HEK293 (cell line): ENCODE measurements around the gene SLC28A2.

ENCODE experiments used
- CTCF ChIA-PET: fragments of 350-600 bp; formaldehyde crosslinking; extraction: SDS; loops from one replicate; lab custom pipeline; 2021; ENCODE audit warnings: antibody characterized with exemption; lab: Yijun Ruan, JAX
- POLR2A ChIA-PET: fragments of 300-600 bp; formaldehyde crosslinking; extraction: SDS; loops from one replicate; lab custom pipeline; 2020; ENCODE audit warnings: antibody characterized with exemption, inconsistent platforms; lab: Yijun Ruan, JAX
- H3K27ac ChIP-seq: fragments of 200-500 bp; sonication (Bioruptor generic); 2 replicates; pipeline ENCODE4 v1.5.1; 2014; ENCODE audit warnings: low read depth, low read length, control low read depth, inconsistent platforms; ENCODE audit errors: extremely low read depth
- H3K36me3 ChIP-seq, 2 experiments: fragments of 200-500 bp in 1 of 2; sonication (Bioruptor generic) in 1 of 2; 1 replicate in 1 of 2; 2 replicates in 1 of 2; pipeline ENCODE4 v1.5.1; 2014 to 2017; ENCODE audit warnings: inconsistent platforms in 2 of 2, low read length in 2 of 2; ENCODE audit not compliant: control insufficient read depth in 2 of 2, insufficient read depth in 1 of 2
- H3K4me1 ChIP-seq: fragments of 200-500 bp; sonication (Bioruptor generic); 2 replicates; pipeline ENCODE4 v1.5.1; 2014; ENCODE audit warnings: mild to moderate bottlenecking, low read length, inconsistent platforms; ENCODE audit not compliant: control insufficient read depth, insufficient read depth
- H3K4me3 ChIP-seq: 2 replicates; pipeline ENCODE4 v1.5.1; 2011; ENCODE audit warnings: low read depth, mild to moderate bottlenecking, control low read depth, low read length, moderate library complexity
- H3K9me3 ChIP-seq: fragments of 200-500 bp; sonication (Bioruptor generic); 2 replicates; pipeline ENCODE4 v1.5.1; 2014; ENCODE audit warnings: low read depth, low read length, inconsistent platforms; ENCODE audit not compliant: control insufficient read depth, insufficient read depth
- KLF1 ChIP-seq: fragments of 450-650 bp; formaldehyde crosslinking; IDR thresholded peaks from 2 replicates; pipeline ENCODE4 v1.5.1; 2016; ENCODE audit warnings: missing biosample characterization, missing genetic modification characterization
- SCRT2 ChIP-seq: fragments of 450-650 bp; formaldehyde crosslinking; IDR thresholded peaks from 2 replicates; pipeline ENCODE4 v1.5.1; 2016; ENCODE audit warnings: missing biosample characterization, missing genetic modification characterization
- ZEB2 ChIP-seq: fragments of 450-650 bp; formaldehyde crosslinking; IDR thresholded peaks from 2 replicates; pipeline ENCODE4 v1.5.1; 2016; ENCODE audit warnings: missing biosample characterization, missing genetic modification characterization
- ZFP37 ChIP-seq: fragments of 450-650 bp; formaldehyde crosslinking; IDR thresholded peaks from 2 replicates; pipeline ENCODE4 v1.5.1; 2016; ENCODE audit warnings: missing biosample characterization, missing genetic modification characterization
- ZNF2 ChIP-seq: fragments of 450-650 bp; formaldehyde crosslinking; IDR thresholded peaks from 2 replicates; pipeline ENCODE4 v1.5.1; 2016; ENCODE audit warnings: missing biosample characterization, missing genetic modification characterization
- ZNF423 ChIP-seq: fragments of 450-650 bp; formaldehyde crosslinking; IDR thresholded peaks from 2 replicates; pipeline ENCODE4 v1.5.1; 2016; ENCODE audit warnings: missing biosample characterization, missing genetic modification characterization
- ZNF548 ChIP-seq: fragments of 450-650 bp; formaldehyde crosslinking; IDR thresholded peaks from 2 replicates; pipeline ENCODE4 v1.5.1; 2016; ENCODE audit warnings: missing biosample characterization, missing genetic modification characterization
- ZNF600 ChIP-seq: fragments of 450-650 bp; formaldehyde crosslinking; IDR thresholded peaks from 2 replicates; pipeline ENCODE4 v1.5.1; 2016; ENCODE audit warnings: missing biosample characterization, missing genetic modification characterization
- TF ChIP-seq, protein P1 (sequence below): fragments of 450-650 bp; formaldehyde crosslinking; IDR thresholded peaks from 2 replicates; pipeline ENCODE4 v1.5.1; 2016; ENCODE audit warnings: missing biosample characterization, missing genetic modification characterization
- TF ChIP-seq, protein P2 (sequence below): fragments of 450-650 bp; formaldehyde crosslinking; IDR thresholded peaks from 2 replicates; pipeline ENCODE4 v1.5.1; 2016; ENCODE audit warnings: missing biosample characterization, missing genetic modification characterization
- TF ChIP-seq, protein P3 (sequence below): fragments of 450-650 bp; formaldehyde crosslinking; IDR thresholded peaks from 2 replicates; pipeline ENCODE4 v1.5.1; 2016; ENCODE audit warnings: missing biosample characterization, missing genetic modification characterization
- TF ChIP-seq, protein P4 (sequence below): fragments of 450-650 bp; formaldehyde crosslinking; IDR thresholded peaks from 2 replicates; pipeline ENCODE4 v1.5.1; 2017; ENCODE audit warnings: missing biosample characterization, missing genetic modification characterization
- TF ChIP-seq, protein P5 (sequence below): fragments of 450-650 bp; formaldehyde crosslinking; IDR thresholded peaks from 2 replicates; pipeline ENCODE4 v1.5.1; 2016; ENCODE audit warnings: missing biosample characterization, missing genetic modification characterization
- TF ChIP-seq, protein P6 (sequence below): fragments of 450-650 bp; formaldehyde crosslinking; conservative IDR thresholded peaks from 2 replicates; pipeline ENCODE4 v1.5.1; 2016; ENCODE audit warnings: low read depth, missing biosample characterization, missing genetic modification characterization
- TF ChIP-seq, protein P7 (sequence below): fragments of 450-650 bp; IDR thresholded peaks from 2 replicates; pipeline ENCODE4 v1.5.1; 2018; ENCODE audit warnings: missing biosample characterization, mild to moderate bottlenecking, missing genetic modification characterization
- TF ChIP-seq, protein P8 (sequence below): fragments of 450-650 bp; formaldehyde crosslinking; IDR thresholded peaks from 2 replicates; pipeline ENCODE4 v1.5.0; 2017; ENCODE audit warnings: missing biosample characterization, missing genetic modification characterization, borderline replicate concordance

Gene SLC28A2, protein sequence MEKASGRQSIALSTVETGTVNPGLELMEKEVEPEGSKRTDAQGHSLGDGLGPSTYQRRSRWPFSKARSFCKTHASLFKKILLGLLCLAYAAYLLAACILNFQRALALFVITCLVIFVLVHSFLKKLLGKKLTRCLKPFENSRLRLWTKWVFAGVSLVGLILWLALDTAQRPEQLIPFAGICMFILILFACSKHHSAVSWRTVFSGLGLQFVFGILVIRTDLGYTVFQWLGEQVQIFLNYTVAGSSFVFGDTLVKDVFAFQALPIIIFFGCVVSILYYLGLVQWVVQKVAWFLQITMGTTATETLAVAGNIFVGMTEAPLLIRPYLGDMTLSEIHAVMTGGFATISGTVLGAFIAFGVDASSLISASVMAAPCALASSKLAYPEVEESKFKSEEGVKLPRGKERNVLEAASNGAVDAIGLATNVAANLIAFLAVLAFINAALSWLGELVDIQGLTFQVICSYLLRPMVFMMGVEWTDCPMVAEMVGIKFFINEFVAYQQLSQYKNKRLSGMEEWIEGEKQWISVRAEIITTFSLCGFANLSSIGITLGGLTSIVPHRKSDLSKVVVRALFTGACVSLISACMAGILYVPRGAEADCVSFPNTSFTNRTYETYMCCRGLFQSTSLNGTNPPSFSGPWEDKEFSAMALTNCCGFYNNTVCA

DNA sequence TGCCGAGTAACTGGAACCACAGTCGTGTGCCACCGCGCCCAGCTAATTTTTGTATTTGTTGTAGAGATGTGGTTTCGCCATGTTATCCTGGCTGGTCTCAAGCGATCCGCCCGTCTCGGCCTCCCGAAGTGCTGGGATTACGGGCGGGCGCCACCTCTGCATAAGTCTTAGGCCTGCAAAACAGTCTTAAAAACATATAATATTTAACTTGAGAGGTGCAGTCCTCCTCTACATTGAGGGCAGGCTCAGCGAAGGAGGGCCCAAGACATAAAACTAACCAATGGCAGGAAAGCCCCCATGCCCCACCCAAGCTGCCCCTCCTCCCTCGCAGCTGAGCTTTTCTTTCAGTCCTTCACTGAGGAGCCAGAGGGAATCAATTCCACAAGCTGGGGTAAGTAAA is at the start of gene SLC28A2:
SLC28A2 (plus strand) TSS at position 347 of the 400 bp plus-strand sequence. CDS start 982 bp downstream, outside the sequence.
- H3K27ac ChIP-seq: no peak within 1 kb of the TSS
- no peaks in the 10 kb centered on the region for H3K36me3 ChIP-seq
- no peaks in the 10 kb centered on the region for H3K9me3 ChIP-seq
- CTCF ChIA-PET: interaction anchor here (0.8 kb wide), 1 partner anchor 128 kb away, joined by 3 read pairs; no protein-coding TSS in a partner anchor
- no peak within 1 kb of the TSS for H3K4me3 ChIP-seq
- POLR2A ChIA-PET: no interaction called here
- H3K4me1 ChIP-seq: no peaks in the 10 kb centered on the region
- TF ChIP-seq KLF1 (tag by site-specific recombination): no peak
- TF ChIP-seq ZFP37 (tag by site-specific recombination): no peak
- TF ChIP-seq, protein P1, sequence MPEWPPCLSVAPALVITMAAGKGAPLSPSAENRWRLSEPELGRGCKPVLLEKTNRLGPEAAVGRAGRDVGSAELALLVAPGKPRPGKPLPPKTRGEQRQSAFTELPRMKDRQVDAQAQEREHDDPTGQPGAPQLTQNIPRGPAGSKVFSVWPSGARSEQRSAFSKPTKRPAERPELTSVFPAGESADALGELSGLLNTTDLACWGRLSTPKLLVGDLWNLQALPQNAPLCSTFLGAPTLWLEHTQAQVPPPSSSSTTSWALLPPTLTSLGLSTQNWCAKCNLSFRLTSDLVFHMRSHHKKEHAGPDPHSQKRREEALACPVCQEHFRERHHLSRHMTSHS (tag by site-specific recombination): no peak
- TF ChIP-seq ZNF548: no peak
- no peak for TF ChIP-seq ZEB2 (tag by site-specific recombination)
- TF ChIP-seq, protein P2, sequence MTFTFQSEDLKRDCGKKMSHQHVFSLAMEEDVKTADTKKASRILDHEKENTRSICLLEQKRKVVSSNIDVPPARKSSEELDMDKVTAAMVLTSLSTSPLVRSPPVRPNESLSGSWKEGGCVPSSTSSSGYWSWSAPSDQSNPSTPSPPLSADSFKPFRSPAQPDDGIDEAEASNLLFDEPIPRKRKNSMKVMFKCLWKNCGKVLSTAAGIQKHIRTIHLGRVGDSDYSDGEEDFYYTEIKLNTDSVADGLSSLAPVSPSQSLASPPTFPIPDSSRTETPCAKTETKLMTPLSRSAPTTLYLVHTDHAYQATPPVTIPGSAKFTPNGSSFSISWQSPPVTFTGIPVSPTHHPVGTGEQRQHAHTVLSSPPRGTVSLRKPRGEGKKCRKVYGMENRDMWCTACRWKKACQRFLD (tag by site-specific recombination): no peak
- no peak for TF ChIP-seq ZNF423 (tag by site-specific recombination)

DNA sequence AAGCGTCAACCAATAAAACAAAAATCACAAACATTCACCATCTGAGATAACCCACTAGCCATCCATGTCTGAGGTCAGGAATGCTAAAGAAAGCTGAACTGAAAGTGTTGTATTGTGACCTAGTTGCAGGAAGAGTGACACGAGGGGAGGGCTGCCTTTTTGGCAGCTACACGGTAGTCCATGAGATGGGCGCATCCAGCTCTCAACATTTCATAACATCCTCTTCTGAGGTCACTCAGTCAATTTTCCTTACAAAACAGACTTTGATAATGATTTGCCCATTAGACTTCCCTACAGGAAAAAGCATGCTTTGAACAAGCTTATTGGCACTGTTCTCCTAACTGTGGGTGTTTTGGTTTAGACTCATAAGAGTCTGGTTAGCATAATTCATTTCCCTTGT is 48.9 kb upstream of the SLC28A2 start:
- Histone ChIP-seq H3K4me1 (no peaks in the 10 kb centered on the region), H3K36me3 (no peaks in the 10 kb centered on the region), H3K4me3 (no peak overlapping the region), H3K9me3 (no peaks in the 10 kb centered on the region), H3K27ac (no peak overlapping the region)
- CTCF ChIA-PET: interaction anchor here (0.5 to 6.3 kb wide), 9 partner anchors 24 to 370 kb away, joined by 3 to 60 read pairs (median 3); a partner anchor contains a TSS
- POLR2A ChIA-PET: no interaction called here
- TF ChIP-seq, protein P3, sequence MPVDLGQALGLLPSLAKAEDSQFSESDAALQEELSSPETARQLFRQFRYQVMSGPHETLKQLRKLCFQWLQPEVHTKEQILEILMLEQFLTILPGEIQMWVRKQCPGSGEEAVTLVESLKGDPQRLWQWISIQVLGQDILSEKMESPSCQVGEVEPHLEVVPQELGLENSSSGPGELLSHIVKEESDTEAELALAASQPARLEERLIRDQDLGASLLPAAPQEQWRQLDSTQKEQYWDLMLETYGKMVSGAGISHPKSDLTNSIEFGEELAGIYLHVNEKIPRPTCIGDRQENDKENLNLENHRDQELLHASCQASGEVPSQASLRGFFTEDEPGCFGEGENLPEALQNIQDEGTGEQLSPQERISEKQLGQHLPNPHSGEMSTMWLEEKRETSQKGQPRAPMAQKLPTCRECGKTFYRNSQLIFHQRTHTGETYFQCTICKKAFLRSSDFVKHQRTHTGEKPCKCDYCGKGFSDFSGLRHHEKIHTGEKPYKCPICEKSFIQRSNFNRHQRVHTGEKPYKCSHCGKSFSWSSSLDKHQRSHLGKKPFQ: no peak
- TF ChIP-seq, protein P4, sequence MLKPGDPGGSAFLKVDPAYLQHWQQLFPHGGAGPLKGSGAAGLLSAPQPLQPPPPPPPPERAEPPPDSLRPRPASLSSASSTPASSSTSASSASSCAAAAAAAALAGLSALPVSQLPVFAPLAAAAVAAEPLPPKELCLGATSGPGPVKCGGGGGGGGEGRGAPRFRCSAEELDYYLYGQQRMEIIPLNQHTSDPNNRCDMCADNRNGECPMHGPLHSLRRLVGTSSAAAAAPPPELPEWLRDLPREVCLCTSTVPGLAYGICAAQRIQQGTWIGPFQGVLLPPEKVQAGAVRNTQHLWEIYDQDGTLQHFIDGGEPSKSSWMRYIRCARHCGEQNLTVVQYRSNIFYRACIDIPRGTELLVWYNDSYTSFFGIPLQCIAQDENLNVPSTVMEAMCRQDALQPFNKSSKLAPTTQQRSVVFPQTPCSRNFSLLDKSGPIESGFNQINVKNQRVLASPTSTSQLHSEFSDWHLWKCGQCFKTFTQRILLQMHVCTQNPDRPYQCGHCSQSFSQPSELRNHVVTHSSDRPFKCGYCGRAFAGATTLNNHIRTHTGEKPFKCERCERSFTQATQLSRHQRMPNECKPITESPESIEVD (tag by site-specific recombination): no peak
- TF ChIP-seq, protein P5, sequence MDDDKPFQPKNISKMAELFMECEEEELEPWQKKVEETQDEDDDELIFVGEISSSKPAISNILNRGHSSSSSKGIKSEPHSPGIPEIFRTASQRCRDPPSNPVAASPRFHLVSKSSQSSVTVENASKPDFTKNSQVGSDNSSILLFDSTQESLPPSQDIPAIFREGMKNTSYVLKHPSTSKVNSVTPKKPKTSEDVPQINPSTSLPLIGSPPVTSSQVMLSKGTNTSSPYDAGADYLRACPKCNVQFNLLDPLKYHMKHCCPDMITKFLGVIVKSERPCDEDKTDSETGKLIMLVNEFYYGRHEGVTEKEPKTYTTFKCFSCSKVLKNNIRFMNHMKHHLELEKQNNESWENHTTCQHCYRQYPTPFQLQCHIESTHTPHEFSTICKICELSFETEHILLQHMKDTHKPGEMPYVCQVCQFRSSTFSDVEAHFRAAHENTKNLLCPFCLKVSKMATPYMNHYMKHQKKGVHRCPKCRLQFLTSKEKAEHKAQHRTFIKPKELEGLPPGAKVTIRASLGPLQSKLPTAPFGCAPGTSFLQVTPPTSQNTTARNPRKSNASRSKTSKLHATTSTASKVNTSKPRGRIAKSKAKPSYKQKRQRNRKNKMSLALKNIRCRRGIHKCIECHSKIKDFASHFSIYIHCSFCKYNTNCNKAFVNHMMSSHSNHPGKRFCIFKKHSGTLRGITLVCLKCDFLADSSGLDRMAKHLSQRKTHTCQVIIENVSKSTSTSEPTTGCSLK (tag by site-specific recombination): no peak
- TF ChIP-seq, protein P6, sequence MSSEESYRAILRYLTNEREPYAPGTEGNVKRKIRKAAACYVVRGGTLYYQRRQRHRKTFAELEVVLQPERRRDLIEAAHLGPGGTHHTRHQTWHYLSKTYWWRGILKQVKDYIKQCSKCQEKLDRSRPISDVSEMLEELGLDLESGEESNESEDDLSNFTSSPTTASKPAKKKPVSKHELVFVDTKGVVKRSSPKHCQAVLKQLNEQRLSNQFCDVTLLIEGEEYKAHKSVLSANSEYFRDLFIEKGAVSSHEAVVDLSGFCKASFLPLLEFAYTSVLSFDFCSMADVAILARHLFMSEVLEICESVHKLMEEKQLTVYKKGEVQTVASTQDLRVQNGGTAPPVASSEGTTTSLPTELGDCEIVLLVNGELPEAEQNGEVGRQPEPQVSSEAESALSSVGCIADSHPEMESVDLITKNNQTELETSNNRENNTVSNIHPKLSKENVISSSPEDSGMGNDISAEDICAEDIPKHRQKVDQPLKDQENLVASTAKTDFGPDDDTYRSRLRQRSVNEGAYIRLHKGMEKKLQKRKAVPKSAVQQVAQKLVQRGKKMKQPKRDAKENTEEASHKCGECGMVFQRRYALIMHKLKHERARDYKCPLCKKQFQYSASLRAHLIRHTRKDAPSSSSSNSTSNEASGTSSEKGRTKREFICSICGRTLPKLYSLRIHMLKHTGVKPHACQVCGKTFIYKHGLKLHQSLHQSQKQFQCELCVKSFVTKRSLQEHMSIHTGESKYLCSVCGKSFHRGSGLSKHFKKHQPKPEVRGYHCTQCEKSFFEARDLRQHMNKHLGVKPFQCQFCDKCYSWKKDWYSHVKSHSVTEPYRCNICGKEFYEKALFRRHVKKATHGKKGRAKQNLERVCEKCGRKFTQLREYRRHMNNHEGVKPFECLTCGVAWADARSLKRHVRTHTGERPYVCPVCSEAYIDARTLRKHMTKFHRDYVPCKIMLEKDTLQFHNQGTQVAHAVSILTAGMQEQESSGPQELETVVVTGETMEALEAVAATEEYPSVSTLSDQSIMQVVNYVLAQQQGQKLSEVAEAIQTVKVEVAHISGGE (tag by site-specific recombination): no peak
- TF ChIP-seq ZNF600 (tag by site-specific recombination): no peak
- TF ChIP-seq, protein P7, sequence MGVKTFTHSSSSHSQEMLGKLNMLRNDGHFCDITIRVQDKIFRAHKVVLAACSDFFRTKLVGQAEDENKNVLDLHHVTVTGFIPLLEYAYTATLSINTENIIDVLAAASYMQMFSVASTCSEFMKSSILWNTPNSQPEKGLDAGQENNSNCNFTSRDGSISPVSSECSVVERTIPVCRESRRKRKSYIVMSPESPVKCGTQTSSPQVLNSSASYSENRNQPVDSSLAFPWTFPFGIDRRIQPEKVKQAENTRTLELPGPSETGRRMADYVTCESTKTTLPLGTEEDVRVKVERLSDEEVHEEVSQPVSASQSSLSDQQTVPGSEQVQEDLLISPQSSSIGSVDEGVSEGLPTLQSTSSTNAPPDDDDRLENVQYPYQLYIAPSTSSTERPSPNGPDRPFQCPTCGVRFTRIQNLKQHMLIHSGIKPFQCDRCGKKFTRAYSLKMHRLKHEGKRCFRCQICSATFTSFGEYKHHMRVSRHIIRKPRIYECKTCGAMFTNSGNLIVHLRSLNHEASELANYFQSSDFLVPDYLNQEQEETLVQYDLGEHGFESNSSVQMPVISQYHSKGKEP: no peak
- TF ChIP-seq, protein P8, sequence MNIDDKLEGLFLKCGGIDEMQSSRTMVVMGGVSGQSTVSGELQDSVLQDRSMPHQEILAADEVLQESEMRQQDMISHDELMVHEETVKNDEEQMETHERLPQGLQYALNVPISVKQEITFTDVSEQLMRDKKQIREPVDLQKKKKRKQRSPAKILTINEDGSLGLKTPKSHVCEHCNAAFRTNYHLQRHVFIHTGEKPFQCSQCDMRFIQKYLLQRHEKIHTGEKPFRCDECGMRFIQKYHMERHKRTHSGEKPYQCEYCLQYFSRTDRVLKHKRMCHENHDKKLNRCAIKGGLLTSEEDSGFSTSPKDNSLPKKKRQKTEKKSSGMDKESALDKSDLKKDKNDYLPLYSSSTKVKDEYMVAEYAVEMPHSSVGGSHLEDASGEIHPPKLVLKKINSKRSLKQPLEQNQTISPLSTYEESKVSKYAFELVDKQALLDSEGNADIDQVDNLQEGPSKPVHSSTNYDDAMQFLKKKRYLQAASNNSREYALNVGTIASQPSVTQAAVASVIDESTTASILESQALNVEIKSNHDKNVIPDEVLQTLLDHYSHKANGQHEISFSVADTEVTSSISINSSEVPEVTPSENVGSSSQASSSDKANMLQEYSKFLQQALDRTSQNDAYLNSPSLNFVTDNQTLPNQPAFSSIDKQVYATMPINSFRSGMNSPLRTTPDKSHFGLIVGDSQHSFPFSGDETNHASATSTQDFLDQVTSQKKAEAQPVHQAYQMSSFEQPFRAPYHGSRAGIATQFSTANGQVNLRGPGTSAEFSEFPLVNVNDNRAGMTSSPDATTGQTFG (tag by site-specific recombination): no peak
- no peak for TF ChIP-seq SCRT2 (tag by site-specific recombination)
- TF ChIP-seq ZNF2: no peak
